Astrocyte (in vitro differentiated cells and primary cell): Measurements from ENCODE around the gene VDAC1. TPM values are rescaled to one million over a fixed set of nuclear protein-coding genes. Genes with fewer than 3 reads are reported as not detected.
A peak's percentile ranks its signal among the peaks of the same experiment; 100 is the strongest.

Experiments
- DNase-seq: peaks from one replicate; pipeline ENCODE4 v3.0.0-alpha.2; 2010; ENCODE audit warnings: low read depth
- FAIRE-seq: peaks from 2 replicates; lab custom pipeline; 2011; peaks lifted over from hg19 to GRCh38; lab: Jason Lieb, UNC
- H2AFZ ChIP-seq: 2 replicates; pipeline ENCODE4 v1.6.0; 2012; ENCODE audit warnings: low read depth, low read length, inconsistent platforms
- H3K27ac ChIP-seq: 2 replicates; pipeline ENCODE4 v1.5.1; 2011; ENCODE audit warnings: low read depth, low read length, inconsistent platforms
- H3K27me3 ChIP-seq: 2 replicates; pipeline ENCODE4 v1.6.0; 2011; ENCODE audit warnings: low read length, inconsistent platforms; ENCODE audit not compliant: insufficient read depth
- H3K36me3 ChIP-seq: 2 replicates; pipeline ENCODE4 v1.5.1; 2011; ENCODE audit warnings: low read length, inconsistent platforms; ENCODE audit not compliant: insufficient read depth
- H3K4me1 ChIP-seq: 2 replicates; pipeline ENCODE4 v1.5.1; 2011; ENCODE audit warnings: low read length, inconsistent platforms; ENCODE audit not compliant: insufficient read depth
- H3K4me2 ChIP-seq: 2 replicates; pipeline ENCODE4 v1.6.0; 2012; ENCODE audit warnings: low read length, inconsistent platforms
- H3K4me3 ChIP-seq: 2 replicates; pipeline ENCODE4 v1.5.1; 2011; ENCODE audit warnings: low read depth, mild to moderate bottlenecking, low read length, inconsistent platforms; ENCODE audit not compliant: insufficient read depth
- H3K79me2 ChIP-seq: 2 replicates; pipeline ENCODE4 v1.6.0; 2012; ENCODE audit warnings: mild to moderate bottlenecking, low read length, inconsistent platforms; ENCODE audit not compliant: insufficient read depth
- H3K9ac ChIP-seq: 2 replicates; pipeline ENCODE4 v1.6.0; 2012; ENCODE audit warnings: mild to moderate bottlenecking, low read length, inconsistent platforms
- H3K9me3 ChIP-seq: 2 replicates; pipeline ENCODE4 v1.5.1; 2012; ENCODE audit warnings: low read depth, mild to moderate bottlenecking, low read length, inconsistent platforms; ENCODE audit not compliant: insufficient read depth
- H4K20me1 ChIP-seq: 2 replicates; pipeline ENCODE4 v1.6.0; 2012; ENCODE audit warnings: low read length, inconsistent platforms; ENCODE audit not compliant: insufficient read depth
- H3K27ac Mint-ChIP-seq: one replicate; pipeline ENCODE4 v1.8.0; 2021; ENCODE audit warnings: mild to moderate bottlenecking, mixed read lengths; ENCODE audit not compliant: unreplicated experiment
- H3K27me3 Mint-ChIP-seq: one replicate; pipeline ENCODE4 v1.8.0; 2021; ENCODE audit warnings: low read depth, mixed read lengths; ENCODE audit not compliant: unreplicated experiment
- H3K36me3 Mint-ChIP-seq: one replicate; pipeline ENCODE4 v1.8.0; 2021; ENCODE audit warnings: low read depth, mixed read lengths; ENCODE audit not compliant: unreplicated experiment
- H3K4me1 Mint-ChIP-seq: one replicate; pipeline ENCODE4 v1.8.0; 2021; ENCODE audit warnings: low read depth, mixed read lengths; ENCODE audit not compliant: unreplicated experiment
- H3K4me3 Mint-ChIP-seq: one replicate; pipeline ENCODE4 v1.8.0; 2021; ENCODE audit warnings: mild to moderate bottlenecking, moderate library complexity, mixed read lengths; ENCODE audit not compliant: unreplicated experiment
- H3K9me3 Mint-ChIP-seq: one replicate; pipeline ENCODE4 v1.8.0; 2021; ENCODE audit warnings: mild to moderate bottlenecking, mixed read lengths; ENCODE audit not compliant: unreplicated experiment
- EZH2 ChIP-seq: IDR thresholded peaks from 2 replicates; pipeline ENCODE4 v1.6.1; 2012; ENCODE audit warnings: mild to moderate bottlenecking, low read length, inconsistent platforms; ENCODE audit not compliant: insufficient read depth
- total RNA-seq: library from RNA; stranded (reverse); gene quantifications from 2 replicates; pipeline ENCODE4 v1.2.1, GENCODE V29; 2021
- TF ChIP-seq, protein P1 (sequence below): IDR thresholded peaks from 2 replicates; pipeline ENCODE4 v1.5.1; 2011; ENCODE audit warnings: low read depth, mild to moderate bottlenecking, inconsistent platforms, low read length, moderate library complexity; ENCODE audit not compliant: insufficient read depth

VDAC1 gene
- total RNA-seq, 1 donor from 2014 or later = 364 TPM

DNA sequence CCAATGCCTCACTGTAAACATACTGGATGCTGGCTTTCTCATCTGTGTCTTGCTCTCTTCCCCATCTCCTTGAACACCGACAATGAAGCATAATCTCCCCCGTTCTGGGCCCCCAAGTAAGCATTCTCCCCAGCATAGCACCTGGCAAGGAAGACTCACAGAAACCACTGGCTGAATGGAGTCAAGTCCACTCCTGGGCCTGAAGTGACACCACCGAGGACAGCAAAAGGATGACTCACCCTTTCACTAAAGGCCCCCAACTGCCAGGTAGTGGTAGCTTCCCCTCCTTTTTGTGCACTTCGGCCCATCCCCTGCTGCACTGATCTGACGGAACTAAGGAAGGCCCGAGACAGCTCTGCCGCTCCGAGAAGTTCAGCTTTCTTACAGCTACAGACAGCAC lies 9.4 kb downstream of the VDAC1 start:
- H4K20me1 ChIP-seq = peaks cover 98% of the 10 kb centered on the region
- no peak overlapping the region for H3K9ac ChIP-seq
- no peaks in the 10 kb centered on the region for H3K9me3 Mint-ChIP-seq
- no peak overlapping the region for H3K27ac Mint-ChIP-seq
- peak overlapping the region; percentile 45 for H3K4me2 ChIP-seq
- H3K27ac ChIP-seq = no peak overlapping the region
- peaks cover 100% of the 10 kb centered on the region for H3K79me2 ChIP-seq
- no peak overlapping the region for H2AFZ ChIP-seq
- no peak for FAIRE-seq
- H3K9me3 ChIP-seq = no peaks in the 10 kb centered on the region
- DNase-seq = no peak
- no peak overlapping the region for H3K4me3 Mint-ChIP-seq
- H3K27me3 Mint-ChIP-seq = no peaks in the 10 kb centered on the region
- H3K36me3 ChIP-seq = peaks cover 11% of the 10 kb centered on the region
- no peaks in the 10 kb centered on the region for H3K27me3 ChIP-seq
- peaks cover 26% of the 10 kb centered on the region for H3K4me1 ChIP-seq
- H3K4me1 Mint-ChIP-seq = peaks cover 51% of the 10 kb centered on the region
- peaks cover 7% of the 10 kb centered on the region for H3K36me3 Mint-ChIP-seq
- no peak for TF ChIP-seq EZH2
- TF ChIP-seq, protein P1, sequence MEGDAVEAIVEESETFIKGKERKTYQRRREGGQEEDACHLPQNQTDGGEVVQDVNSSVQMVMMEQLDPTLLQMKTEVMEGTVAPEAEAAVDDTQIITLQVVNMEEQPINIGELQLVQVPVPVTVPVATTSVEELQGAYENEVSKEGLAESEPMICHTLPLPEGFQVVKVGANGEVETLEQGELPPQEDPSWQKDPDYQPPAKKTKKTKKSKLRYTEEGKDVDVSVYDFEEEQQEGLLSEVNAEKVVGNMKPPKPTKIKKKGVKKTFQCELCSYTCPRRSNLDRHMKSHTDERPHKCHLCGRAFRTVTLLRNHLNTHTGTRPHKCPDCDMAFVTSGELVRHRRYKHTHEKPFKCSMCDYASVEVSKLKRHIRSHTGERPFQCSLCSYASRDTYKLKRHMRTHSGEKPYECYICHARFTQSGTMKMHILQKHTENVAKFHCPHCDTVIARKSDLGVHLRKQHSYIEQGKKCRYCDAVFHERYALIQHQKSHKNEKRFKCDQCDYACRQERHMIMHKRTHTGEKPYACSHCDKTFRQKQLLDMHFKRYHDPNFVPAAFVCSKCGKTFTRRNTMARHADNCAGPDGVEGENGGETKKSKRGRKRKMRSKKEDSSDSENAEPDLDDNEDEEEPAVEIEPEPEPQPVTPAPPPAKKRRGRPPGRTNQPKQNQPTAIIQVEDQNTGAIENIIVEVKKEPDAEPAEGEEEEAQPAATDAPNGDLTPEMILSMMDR = no peak
- H3K4me3 ChIP-seq = no peak overlapping the region

DNA sequence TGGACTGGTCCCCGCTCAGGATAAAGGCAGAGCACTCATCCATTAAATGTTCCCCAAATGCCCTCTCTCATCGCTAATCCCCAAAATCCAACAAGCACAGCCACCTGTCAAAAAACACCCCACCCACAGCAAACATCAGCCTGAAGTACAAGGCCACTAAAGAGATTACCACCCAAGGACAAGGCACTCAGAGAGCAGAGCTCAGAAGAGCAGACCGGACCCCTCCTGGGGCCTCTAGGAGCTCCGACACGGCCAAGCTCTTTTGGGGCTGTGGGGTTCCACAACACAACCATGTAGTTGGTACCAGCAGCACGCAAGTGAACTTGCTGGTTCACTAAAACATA lies 9.8 kb downstream of the VDAC1 start:
- Histone ChIP-seq H3K79me2 (peaks cover 100% of the 10 kb centered on the region), H3K4me1 (peaks cover 26% of the 10 kb centered on the region), H3K9ac (no peak overlapping the region), H3K4me2 (peak overlapping the region; percentile 45), H4K20me1 (peaks cover 98% of the 10 kb centered on the region), H2AFZ (no peak overlapping the region), H3K27me3 (no peaks in the 10 kb centered on the region), H3K4me3 (no peak overlapping the region), H3K27ac (no peak overlapping the region), H3K9me3 (no peaks in the 10 kb centered on the region), H3K36me3 (peaks cover 15% of the 10 kb centered on the region)
- H3K9me3 Mint-ChIP-seq = no peaks in the 10 kb centered on the region
- peaks cover 47% of the 10 kb centered on the region for H3K4me1 Mint-ChIP-seq
- H3K36me3 Mint-ChIP-seq = peaks cover 7% of the 10 kb centered on the region
- DNase-seq = no peak
- peak overlapping the region; percentile 24 for H3K4me3 Mint-ChIP-seq
- FAIRE-seq = no peak
- H3K27ac Mint-ChIP-seq = no peak overlapping the region
- TF ChIP-seq, protein P1 = no peak
- no peak for TF ChIP-seq EZH2
- no peaks in the 10 kb centered on the region for H3K27me3 Mint-ChIP-seq

DNA sequence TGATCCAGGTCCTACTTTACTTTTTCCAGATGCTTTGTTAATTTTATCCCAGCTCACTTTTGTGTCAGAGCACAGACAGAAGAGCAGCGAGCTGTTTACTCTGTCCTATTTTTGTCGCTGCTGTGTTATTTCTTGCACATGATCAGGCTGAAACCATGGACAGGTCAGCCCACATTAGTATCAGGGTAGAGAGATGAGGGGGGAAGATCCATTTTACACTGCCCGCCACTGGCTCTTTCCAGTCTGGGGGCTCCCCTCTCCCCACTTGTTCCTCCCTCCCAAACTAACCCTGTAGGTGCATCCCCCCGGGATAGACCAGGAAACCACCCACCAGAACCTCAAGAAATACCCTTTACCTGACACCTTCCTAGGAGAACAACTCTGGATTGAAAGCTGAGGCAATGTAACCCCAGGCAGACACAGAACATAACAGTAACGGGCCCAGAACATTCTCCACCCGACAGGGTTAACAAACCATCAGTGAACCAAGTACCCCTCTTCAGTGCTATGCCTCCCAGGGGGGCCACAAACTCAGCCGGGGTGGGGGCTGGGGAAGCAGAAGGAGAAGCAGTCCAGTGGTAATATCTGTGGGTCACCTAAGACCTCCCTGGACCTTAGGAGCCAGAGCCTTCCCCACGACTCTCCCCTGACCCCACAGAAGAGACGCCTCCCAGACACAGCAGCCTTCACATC lies 10.3 kb downstream of the VDAC1 start:
- H4K20me1 ChIP-seq = peaks cover 95% of the 10 kb centered on the region

More for the DNA sequence above, 10.3 kb downstream of the VDAC1 start:
- Histone ChIP-seq H3K79me2 (peaks cover 100% of the 10 kb centered on the region), H2AFZ (no peak overlapping the region), H3K27me3 (no peaks in the 10 kb centered on the region), H3K9ac (no peak overlapping the region), H3K36me3 (peaks cover 17% of the 10 kb centered on the region), H3K9me3 (no peaks in the 10 kb centered on the region), H3K4me2 (peak overlapping the region; percentile 45), H3K27ac (no peak overlapping the region), H3K4me1 (peaks cover 26% of the 10 kb centered on the region), H3K4me3 (no peak overlapping the region)
- Mint-ChIP-seq H3K27ac (no peak overlapping the region), H3K9me3 (no peaks in the 10 kb centered on the region), H3K36me3 (peaks cover 2% of the 10 kb centered on the region), H3K27me3 (no peaks in the 10 kb centered on the region), H3K4me3 (peak overlapping the region; percentile 24), H3K4me1 (peaks cover 42% of the 10 kb centered on the region)
- TF ChIP-seq, protein P1 = no peak
- TF ChIP-seq EZH2 = no peak
- FAIRE-seq (no peak), DNase-seq (no peak)
